HepG2 (cell line): ENCODE measurements around the gene KRT2. TPM values are rescaled to one million over a fixed set of nuclear protein-coding genes. Genes with fewer than 3 reads are reported as not detected.

Source experiments
- ATAC-seq: fragments of 200-7000 bp; cut with Tn5 transposase; 3 replicates; pipeline ENCODE4 v1.9.1; 2020; ENCODE audit warnings: mild to moderate bottlenecking, moderate library complexity
- BruUV-seq: library from RNA; stranded (reverse); fragments of 400-500 nt; replicated peaks from 2 replicates; lab custom pipeline; 2021; lab: Mats Ljungman, UMichigan
- CTCF ChIA-PET: fragments of 300-600 bp; formaldehyde crosslinking; extraction: SDS; loops from one replicate; lab custom pipeline; 2021; ENCODE audit warnings: low total read pairs, inconsistent platforms, low intra/inter-chr PET ratio; lab: Yijun Ruan, JAX
- POLR2A ChIA-PET: fragments of 350-600 bp; sonication (Branson Sonifier 250); formaldehyde crosslinking; loops from one replicate; lab custom pipeline; 2020; ENCODE audit warnings: antibody characterized with exemption, inconsistent platforms; lab: Yijun Ruan, JAX
- DNase-seq: peaks from one replicate; pipeline ENCODE4 v3.0.0-alpha.2; 2015; ENCODE audit warnings: low spot score
- FAIRE-seq: peaks from 3 replicates; lab custom pipeline; 2011; peaks lifted over from hg19 to GRCh38; lab: Jason Lieb, UNC
- H2AFZ ChIP-seq: one replicate; pipeline ENCODE4 v1.6.1; 2011; ENCODE audit warnings: low read length, inconsistent platforms
- H3K27ac ChIP-seq: fragments of 300-600 bp; 3 replicates; pipeline ENCODE4 v1.8.0; 2011; ENCODE audit warnings: mixed run types, mild to moderate bottlenecking, mixed read lengths, low read length, inconsistent platforms; ENCODE audit not compliant: insufficient read depth; ENCODE audit errors: extremely low read length
- H3K27me3 ChIP-seq, 2 experiments: fragments of 200-600 bp in 1 of 2; 2 replicates in 1 of 2; 3 replicates in 1 of 2; pipeline versions ENCODE4 v1.6.0 to v1.8.0; 2011; ENCODE audit warnings: low read length in 2 of 2, mild to moderate bottlenecking in 2 of 2, moderate library complexity in 2 of 2, inconsistent platforms in 1 of 2; ENCODE audit not compliant: insufficient read depth in 2 of 2, control insufficient read depth in 1 of 2
- H3K36me3 ChIP-seq, 2 experiments: fragments of 200-600 bp in 1 of 2; replicated peaks in 1 of 2; 2 replicates in 1 of 2; 3 replicates in 1 of 2; pipeline versions ENCODE4 v1.5.1 to v1.8.0; 2011; ENCODE audit warnings: low read length in 2 of 2, inconsistent platforms in 1 of 2; ENCODE audit not compliant: insufficient read depth in 2 of 2, control insufficient read depth in 1 of 2
- H3K4me1 ChIP-seq: 2 replicates; pipeline ENCODE4 v1.5.1; 2012; ENCODE audit warnings: low read length, inconsistent platforms; ENCODE audit not compliant: insufficient read depth
- H3K4me2 ChIP-seq: 2 replicates; pipeline ENCODE4 v1.6.0; 2011; ENCODE audit warnings: low read depth, low read length, inconsistent platforms
- H3K4me3 ChIP-seq, 3 experiments: fragments of 200-600 bp in 1 of 3; sonication (generic), shearing (Covaris generic) in 1 of 3; replicated peaks in 1 of 3; 2 replicates each; pipeline ENCODE4 v1.5.1; 2011 to 2016; ENCODE audit warnings: low read length in 3 of 3, inconsistent platforms in 2 of 3, low read depth in 2 of 3, mild to moderate bottlenecking in 2 of 3, control low read depth in 1 of 3, mixed read lengths in 1 of 3; ENCODE audit not compliant: insufficient read depth in 1 of 3
- H3K79me2 ChIP-seq: one replicate; pipeline ENCODE4 v1.6.1; 2011; ENCODE audit warnings: low read length, inconsistent platforms; ENCODE audit not compliant: insufficient read depth
- H3K9ac ChIP-seq: 2 replicates; pipeline ENCODE4 v1.6.0; 2011; ENCODE audit warnings: mild to moderate bottlenecking, low read depth, low read length, inconsistent platforms; ENCODE audit not compliant: insufficient read depth
- H3K9me3 ChIP-seq: 2 replicates; pipeline ENCODE4 v1.5.1; 2012; ENCODE audit warnings: mild to moderate bottlenecking, low read length
- H4K20me1 ChIP-seq: 2 replicates; pipeline ENCODE4 v1.6.0; 2011; ENCODE audit warnings: inconsistent platforms, mild to moderate bottlenecking, low read length, moderate library complexity; ENCODE audit not compliant: insufficient read depth
- GRHL1 ChIP-seq: sonication (generic); formaldehyde crosslinking; conservative IDR thresholded peaks from 2 replicates; pipeline ENCODE4 v1.8.0; 2022; ENCODE audit warnings: missing genetic modification reagents
- IRX3 ChIP-seq: sonication (generic); formaldehyde crosslinking; IDR thresholded peaks from 2 replicates; pipeline ENCODE4 v1.8.1; 2023; ENCODE audit warnings: mild to moderate bottlenecking, low read depth, missing genetic modification reagents, borderline replicate concordance
- MBD4 ChIP-seq: IDR thresholded peaks from 2 replicates; pipeline ENCODE4 v1.6.1; 2012; ENCODE audit warnings: low read length, inconsistent platforms, borderline replicate concordance
- NFYB ChIP-seq: sonication (generic); formaldehyde crosslinking; IDR thresholded peaks from 2 replicates; pipeline ENCODE4 v1.4.0; 2020; ENCODE audit warnings: missing genetic modification reagents
- THAP7 ChIP-seq: sonication (generic); formaldehyde crosslinking; IDR thresholded peaks from 2 replicates; pipeline ENCODE4 v1.8.1; 2023; ENCODE audit warnings: mild to moderate bottlenecking, missing genetic modification reagents
- WIZ ChIP-seq: sonication (generic); formaldehyde crosslinking; IDR thresholded peaks from 2 replicates; pipeline ENCODE4 v1.5.1; 2020; ENCODE audit warnings: mild to moderate bottlenecking, missing genetic modification reagents
- ZNF670 ChIP-seq: sonication (generic); formaldehyde crosslinking; IDR thresholded peaks from 2 replicates; pipeline ENCODE4 v1.8.0; 2022; ENCODE audit warnings: mild to moderate bottlenecking, missing genetic modification reagents, borderline replicate concordance
- ZNF768 ChIP-seq: sonication (generic); formaldehyde crosslinking; IDR thresholded peaks from 2 replicates; pipeline ENCODE4 v1.4.0; 2020; ENCODE audit warnings: missing genetic modification reagents
- ZNF83 ChIP-seq: sonication (generic); formaldehyde crosslinking; IDR thresholded peaks from 2 replicates; pipeline ENCODE4 v1.4.0; 2020; ENCODE audit warnings: missing genetic modification reagents, mild to moderate bottlenecking, borderline replicate concordance
- WGBS: methylation state at CpG from one replicate; pipeline ENCODE4 v1.1.6; 2017; ENCODE audit warnings: low lambda C conversion rate; 5-methylcytosine and 5-hydroxymethylcytosine counted together
- in situ Hi-C: cut with HindIII; loops from 2 replicates; pipeline ENCODE4 v1.10.0; 2017; ENCODE audit warnings: low pct_unique_long_range_greater_than_20kb; ENCODE audit not compliant: extremely low pct_ligation_motif_present
- intact Hi-C: fragments of 100-400 bp; cut with micrococcal nuclease; formaldehyde crosslinking; loops from one replicate; pipeline ENCODE4 v1.10.0; 2022; ENCODE audit not compliant: unreplicated experiment
- polyA plus RNA-seq, 8 experiments: library from polyadenylated mRNA; depleted of rRNA in 3 of 8; stranded (reverse) in 7 of 8; unstranded in 1 of 8; fragments of >200 nt; fragmentation: Illumina TruSeq in 4 of 8; extraction: Trizol in 4 of 8; gene quantifications; 2 replicates each; pipeline versions ENCODE4 v1.2.1 to v1.2.3, GENCODE V29; 2011 to 2016; ENCODE audit warnings: low read depth in 4 of 8, missing spikeins in 1 of 8, mixed read lengths in 1 of 8; ENCODE audit not compliant: insufficient read depth in 1 of 8
- total RNA-seq, 5 experiments: library from RNA; depleted of rRNA; stranded (reverse); fragments of >200 nt; fragmentation: Illumina TruSeq; extraction: Trizol; gene quantifications; 2 replicates each; pipeline ENCODE4 v1.2.3, GENCODE V29; 2016; ENCODE audit warnings: low read depth in 1 of 5
- TF ChIP-seq, protein P1 (sequence below): sonication (generic); formaldehyde crosslinking; IDR thresholded peaks from 2 replicates; pipeline ENCODE4 v1.9.0; 2021; ENCODE audit warnings: mild to moderate bottlenecking, missing genetic modification reagents

KRT2 gene
- total and polyA plus RNA-seq, 2 of the 13 experiments (the other 11 are each of a cell fraction or from before 2014, with no cell fraction given) = not detected

DNA sequence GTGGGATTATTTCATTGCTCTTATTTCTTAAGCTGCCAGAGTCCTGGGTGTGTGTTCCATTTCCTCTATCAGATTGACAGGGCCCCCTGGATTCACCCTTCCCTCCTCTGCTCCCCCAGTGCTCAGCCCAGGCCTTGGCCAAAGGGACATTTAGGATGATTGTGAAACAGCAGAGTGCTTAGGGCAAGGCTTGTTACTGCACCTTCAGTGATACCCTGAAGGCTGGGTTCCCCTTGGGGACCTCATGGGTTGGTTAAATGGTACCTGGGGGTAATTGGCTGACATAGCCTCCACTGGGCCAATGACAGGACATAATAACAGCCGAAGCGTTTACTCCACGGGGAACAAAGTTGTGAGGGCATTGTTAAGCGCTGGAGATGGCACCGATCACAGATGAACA lies 49.5 kb downstream of the KRT2 start:
- 0% methylated on average over 5 of the region's 5 CpGs for WGBS
- Histone ChIP-seq H3K4me3 (no peak overlapping the region), H3K9ac (no peak overlapping the region), H3K9me3 (no peaks in the 10 kb centered on the region), H3K4me1 (no peaks in the 10 kb centered on the region), H3K27ac (no peak overlapping the region), H2AFZ (no peak overlapping the region), H3K36me3 (no peaks in the 10 kb centered on the region), H3K79me2 (no peaks in the 10 kb centered on the region), H3K27me3 (peaks cover 3 to 32% of the 10 kb centered on the region in 2 experiments; a peak in 4 of 5 replicates), H3K4me2 (no peak overlapping the region), H4K20me1 (no peaks in the 10 kb centered on the region)
- no peak for TF ChIP-seq ZNF83 (CRISPR knock-in tag)
- no peak for TF ChIP-seq ZNF670 (CRISPR knock-in tag)
- TF ChIP-seq, protein P1, sequence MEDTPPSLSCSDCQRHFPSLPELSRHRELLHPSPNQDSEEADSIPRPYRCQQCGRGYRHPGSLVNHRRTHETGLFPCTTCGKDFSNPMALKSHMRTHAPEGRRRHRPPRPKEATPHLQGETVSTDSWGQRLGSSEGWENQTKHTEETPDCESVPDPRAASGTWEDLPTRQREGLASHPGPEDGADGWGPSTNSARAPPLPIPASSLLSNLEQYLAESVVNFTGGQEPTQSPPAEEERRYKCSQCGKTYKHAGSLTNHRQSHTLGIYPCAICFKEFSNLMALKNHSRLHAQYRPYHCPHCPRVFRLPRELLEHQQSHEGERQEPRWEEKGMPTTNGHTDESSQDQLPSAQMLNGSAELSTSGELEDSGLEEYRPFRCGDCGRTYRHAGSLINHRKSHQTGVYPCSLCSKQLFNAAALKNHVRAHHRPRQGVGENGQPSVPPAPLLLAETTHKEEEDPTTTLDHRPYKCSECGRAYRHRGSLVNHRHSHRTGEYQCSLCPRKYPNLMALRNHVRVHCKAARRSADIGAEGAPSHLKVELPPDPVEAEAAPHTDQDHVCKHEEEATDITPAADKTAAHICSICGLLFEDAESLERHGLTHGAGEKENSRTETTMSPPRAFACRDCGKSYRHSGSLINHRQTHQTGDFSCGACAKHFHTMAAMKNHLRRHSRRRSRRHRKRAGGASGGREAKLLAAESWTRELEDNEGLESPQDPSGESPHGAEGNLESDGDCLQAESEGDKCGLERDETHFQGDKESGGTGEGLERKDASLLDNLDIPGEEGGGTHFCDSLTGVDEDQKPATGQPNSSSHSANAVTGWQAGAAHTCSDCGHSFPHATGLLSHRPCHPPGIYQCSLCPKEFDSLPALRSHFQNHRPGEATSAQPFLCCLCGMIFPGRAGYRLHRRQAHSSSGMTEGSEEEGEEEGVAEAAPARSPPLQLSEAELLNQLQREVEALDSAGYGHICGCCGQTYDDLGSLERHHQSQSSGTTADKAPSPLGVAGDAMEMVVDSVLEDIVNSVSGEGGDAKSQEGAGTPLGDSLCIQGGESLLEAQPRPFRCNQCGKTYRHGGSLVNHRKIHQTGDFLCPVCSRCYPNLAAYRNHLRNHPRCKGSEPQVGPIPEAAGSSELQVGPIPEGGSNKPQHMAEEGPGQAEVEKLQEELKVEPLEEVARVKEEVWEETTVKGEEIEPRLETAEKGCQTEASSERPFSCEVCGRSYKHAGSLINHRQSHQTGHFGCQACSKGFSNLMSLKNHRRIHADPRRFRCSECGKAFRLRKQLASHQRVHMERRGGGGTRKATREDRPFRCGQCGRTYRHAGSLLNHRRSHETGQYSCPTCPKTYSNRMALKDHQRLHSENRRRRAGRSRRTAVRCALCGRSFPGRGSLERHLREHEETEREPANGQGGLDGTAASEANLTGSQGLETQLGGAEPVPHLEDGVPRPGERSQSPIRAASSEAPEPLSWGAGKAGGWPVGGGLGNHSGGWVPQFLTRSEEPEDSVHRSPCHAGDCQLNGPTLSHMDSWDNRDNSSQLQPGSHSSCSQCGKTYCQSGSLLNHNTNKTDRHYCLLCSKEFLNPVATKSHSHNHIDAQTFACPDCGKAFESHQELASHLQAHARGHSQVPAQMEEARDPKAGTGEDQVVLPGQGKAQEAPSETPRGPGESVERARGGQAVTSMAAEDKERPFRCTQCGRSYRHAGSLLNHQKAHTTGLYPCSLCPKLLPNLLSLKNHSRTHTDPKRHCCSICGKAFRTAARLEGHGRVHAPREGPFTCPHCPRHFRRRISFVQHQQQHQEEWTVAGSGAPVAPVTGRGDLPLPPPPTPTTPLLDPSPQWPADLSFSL (CRISPR knock-in tag) = no peak
- TF ChIP-seq WIZ = no peak
- TF ChIP-seq ZNF768 (CRISPR knock-in tag) = no peak
- TF ChIP-seq IRX3 (CRISPR knock-in tag) = no peak
- TF ChIP-seq GRHL1 = no peak
- TF ChIP-seq MBD4 = no peak
- TF ChIP-seq NFYB = no peak
- no peak for TF ChIP-seq THAP7 (CRISPR knock-in tag)
- POLR2A ChIA-PET = no interaction called here
- BruUV-seq = no TSS peak
- FAIRE-seq = no peak
- in situ Hi-C loops (no loop called here), intact Hi-C loops (no loop called here)
- no peak for DNase-seq
- no peak for ATAC-seq
- CTCF ChIA-PET = no interaction called here
